Ectodermal cell (in vitro differentiated cells): ENCODE results near the gene PCNA.
"Not testable (repeated sequence)": the region's sequence is repeated elsewhere in the genome, so short reads cannot be mapped to it uniquely, and the experiment has no call there.

Experiments
- H3K27ac ChIP-seq: 2 replicates; pipeline ENCODE4 v1.7.0; 2013; ENCODE audit warnings: mild to moderate bottlenecking, low read depth, low read length; ENCODE audit not compliant: insufficient read depth, poor library complexity, severe bottlenecking
- H3K27me3 ChIP-seq: 2 replicates; pipeline ENCODE4 v1.7.0; 2013; ENCODE audit warnings: mild to moderate bottlenecking, low read length; ENCODE audit not compliant: insufficient read depth, control insufficient read depth, poor library complexity, severe bottlenecking
- H3K36me3 ChIP-seq: one replicate; pipeline ENCODE4 v1.7.0; 2013; ENCODE audit warnings: low read length; ENCODE audit not compliant: control insufficient read depth, insufficient read depth
- H3K4me1 ChIP-seq: one replicate; pipeline ENCODE4 v1.7.0; 2013; ENCODE audit warnings: low read length; ENCODE audit not compliant: control insufficient read depth, insufficient read depth
- H3K4me3 ChIP-seq: 2 replicates; pipeline ENCODE4 v1.7.0; 2013; ENCODE audit warnings: low read depth, low read length, control low read depth; ENCODE audit not compliant: insufficient read depth
- H3K9me3 ChIP-seq: 2 replicates; pipeline ENCODE4 v1.7.0; 2013; ENCODE audit warnings: mild to moderate bottlenecking, low read length, moderate library complexity; ENCODE audit not compliant: control insufficient read depth
- WGBS, 2 experiments: methylation state at CpG; one replicate each; pipeline ENCODE4 v1.1.7; 2013; ENCODE audit warnings: missing lambda C conversion rate in 2 of 2; 5-methylcytosine and 5-hydroxymethylcytosine counted together

Gene PCNA

GRCh38 chr20:5078399-5078958 lies 41.3 kb downstream of the PCNA start:
- Histone ChIP-seq H3K27ac (no peak overlapping the region), H3K4me1 (no peaks in the 10 kb centered on the region), H3K36me3 (no peaks in the 10 kb centered on the region), H3K4me3 (no peak overlapping the region), H3K9me3 (no peaks in the 10 kb centered on the region), H3K27me3 (no peaks in the 10 kb centered on the region)
- 83 to 85% methylated on average over 11 of the region's 11 CpGs for WGBS, 2 experiments

DNA sequence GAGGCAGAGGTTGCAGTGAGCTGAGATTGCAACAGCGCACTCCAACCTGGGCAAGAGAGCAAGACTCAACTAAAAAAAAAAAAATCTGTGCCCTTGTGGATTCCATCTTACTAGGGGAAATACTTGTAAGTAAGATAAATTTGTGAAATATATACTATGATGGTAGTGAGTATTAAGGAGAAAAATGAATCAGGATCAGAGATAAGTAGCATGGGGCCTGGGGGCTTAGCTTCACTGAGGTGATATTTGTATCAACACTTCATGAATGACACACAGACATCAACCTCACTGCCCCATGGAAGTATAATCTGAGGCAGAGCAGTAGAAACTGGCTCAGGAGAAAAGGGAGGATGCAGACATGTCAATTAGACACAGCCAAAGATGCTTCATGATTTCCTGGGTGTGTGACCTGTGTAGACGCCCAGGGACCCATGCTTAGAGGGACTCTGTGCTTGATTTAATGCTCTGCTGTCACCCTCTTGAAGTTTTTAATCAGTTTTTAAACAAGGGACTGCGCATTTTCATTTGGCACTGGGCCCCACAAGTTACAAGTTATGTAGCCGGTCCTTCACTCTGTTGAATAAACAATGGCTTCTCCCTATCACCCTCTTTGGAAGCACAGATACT lies 41.9 kb downstream of the PCNA start:
- WGBS, 2 experiments: 89 to 90% methylated on average over 4 of the region's 4 CpGs
- Histone ChIP-seq H3K27me3 (no peaks in the 10 kb centered on the region), H3K36me3 (no peaks in the 10 kb centered on the region), H3K9me3 (no peaks in the 10 kb centered on the region), H3K4me1 (no peaks in the 10 kb centered on the region), H3K27ac (no peak overlapping the region), H3K4me3 (no peak overlapping the region)

- H3K4me3 ChIP-seq, H3K27me3 ChIP-seq, H3K27ac ChIP-seq, H3K4me1 ChIP-seq, H3K9me3 ChIP-seq, H3K36me3 ChIP-seq: not testable (repeated sequence)
- WGBS, 2 experiments: 85 to 90% methylated on average over 2 of the region's 2 CpGs
Observed at GRCh38 chr20:5076913-5077312, 42.8 kb downstream of the PCNA start.

GRCh38 chr20:5074232-5074674 lies 45.5 kb downstream of the PCNA start:
- Histone ChIP-seq H3K9me3 (no peaks in the 10 kb centered on the region), H3K36me3 (no peaks in the 10 kb centered on the region), H3K27me3 (no peaks in the 10 kb centered on the region), H3K4me3 (no peak overlapping the region), H3K27ac (no peak overlapping the region), H3K4me1 (no peaks in the 10 kb centered on the region)
- WGBS, 2 experiments: 90 to 91% methylated on average over 3 of the region's 3 CpGs

DNA sequence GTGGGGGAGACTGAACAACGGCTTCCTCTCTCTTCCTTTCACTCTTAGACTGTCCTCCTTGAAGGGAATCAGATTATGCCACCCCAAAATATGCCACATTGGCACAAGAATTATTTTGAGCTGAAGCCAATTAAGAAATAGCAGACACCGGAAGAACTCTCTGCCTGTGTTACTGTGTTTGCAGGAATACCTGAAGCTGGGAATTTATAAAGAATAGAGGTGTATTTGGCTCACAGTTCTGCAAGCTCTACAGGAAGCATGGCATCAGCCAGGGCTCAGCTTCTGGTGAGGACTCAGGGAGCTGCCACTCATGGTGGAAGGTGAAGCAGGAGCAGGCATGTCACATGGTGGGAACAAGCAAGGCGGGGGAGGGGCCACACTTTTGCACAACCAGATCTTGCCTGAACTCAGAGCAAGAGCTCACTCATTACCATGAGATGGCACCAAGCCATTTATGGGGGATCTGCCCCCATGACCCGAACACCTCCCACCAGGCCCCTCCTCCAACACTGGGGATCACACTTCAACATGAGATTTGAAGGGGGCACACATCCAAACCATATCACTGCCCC lies 46.0 kb downstream of the PCNA start:
- no peak overlapping the region for H3K27ac ChIP-seq
- no peaks in the 10 kb centered on the region for H3K27me3 ChIP-seq
- no peaks in the 10 kb centered on the region for H3K4me1 ChIP-seq
- WGBS, 2 experiments: 83 to 87% methylated on average over 4 of the region's 4 CpGs
- no peaks in the 10 kb centered on the region for H3K9me3 ChIP-seq
- H3K4me3 ChIP-seq: no peak overlapping the region
- no peaks in the 10 kb centered on the region for H3K36me3 ChIP-seq

GRCh38 chr20:5072756-5073659 lies 46.8 kb downstream of the PCNA start:
- no peaks in the 10 kb centered on the region for H3K4me1 ChIP-seq
- no peaks in the 10 kb centered on the region for H3K27me3 ChIP-seq
- no peaks in the 10 kb centered on the region for H3K9me3 ChIP-seq
- no peak overlapping the region for H3K4me3 ChIP-seq
- 93 to 94% methylated on average over 7 to 8 of the region's 8 CpGs for WGBS, 2 experiments
- H3K27ac ChIP-seq: no peak overlapping the region
- H3K36me3 ChIP-seq: no peaks in the 10 kb centered on the region

- WGBS, 2 experiments: 92 to 97% methylated on average over 4 of the region's 4 CpGs
- H3K9me3 ChIP-seq, H3K36me3 ChIP-seq, H3K4me3 ChIP-seq, H3K27me3 ChIP-seq, H3K27ac ChIP-seq, H3K4me1 ChIP-seq: not testable (repeated sequence)
Observed at GRCh38 chr20:5071942-5072341, 47.8 kb downstream of the PCNA start.

DNA sequence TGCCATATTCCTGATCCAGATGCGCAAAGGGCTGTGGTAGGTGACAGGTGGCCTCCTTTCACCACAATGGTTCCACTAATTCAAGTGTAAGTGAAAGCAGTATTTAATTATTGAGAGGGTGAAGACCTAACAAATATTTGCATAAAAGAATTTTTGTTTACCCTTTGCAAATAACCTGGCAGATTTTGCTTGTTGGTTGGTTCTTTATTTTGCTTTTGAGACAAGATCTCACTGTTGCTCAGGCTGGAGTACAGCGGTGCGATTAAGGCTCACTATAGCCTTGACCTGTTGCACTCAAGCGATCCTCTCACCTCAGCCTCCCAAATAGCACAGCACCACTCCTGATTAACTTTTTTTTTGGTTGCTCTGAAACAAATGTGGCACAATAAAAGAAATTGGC lies 49.2 kb downstream of the PCNA start:
- no peak overlapping the region for H3K27ac ChIP-seq
- no peaks in the 10 kb centered on the region for H3K9me3 ChIP-seq
- no peaks in the 10 kb centered on the region for H3K27me3 ChIP-seq
- H3K4me1 ChIP-seq: no peaks in the 10 kb centered on the region
- no peak overlapping the region for H3K4me3 ChIP-seq
- no peaks in the 10 kb centered on the region for H3K36me3 ChIP-seq
- WGBS, 2 experiments: 93 to 99% methylated on average over 4 of the region's 4 CpGs

DNA sequence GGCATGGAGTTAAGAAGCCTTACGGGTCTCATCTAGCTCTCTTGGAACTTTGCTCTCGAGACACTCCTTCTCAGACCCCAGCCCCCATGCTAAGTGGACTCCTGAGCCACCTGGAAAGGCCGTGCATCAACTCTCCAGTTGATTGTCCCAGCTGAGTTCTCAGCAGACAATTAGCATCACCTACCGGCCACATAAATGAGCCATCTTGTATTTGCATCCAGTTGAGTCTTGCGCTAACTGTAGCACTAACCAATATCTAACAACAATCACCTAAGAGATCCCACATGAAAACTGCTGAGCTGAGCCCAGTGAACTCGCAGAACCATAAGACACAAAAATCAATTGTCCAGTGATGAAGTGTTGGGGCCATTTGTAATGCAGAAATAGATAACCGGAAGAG lies 49.7 kb downstream of the PCNA start:
- Histone ChIP-seq H3K9me3 (no peaks in the 10 kb centered on the region), H3K4me1 (no peaks in the 10 kb centered on the region), H3K36me3 (no peaks in the 10 kb centered on the region), H3K4me3 (no peak overlapping the region), H3K27ac (no peak overlapping the region), H3K27me3 (no peaks in the 10 kb centered on the region)
- 94 to 96% methylated on average over 7 of the region's 7 CpGs for WGBS, 2 experiments

DNA sequence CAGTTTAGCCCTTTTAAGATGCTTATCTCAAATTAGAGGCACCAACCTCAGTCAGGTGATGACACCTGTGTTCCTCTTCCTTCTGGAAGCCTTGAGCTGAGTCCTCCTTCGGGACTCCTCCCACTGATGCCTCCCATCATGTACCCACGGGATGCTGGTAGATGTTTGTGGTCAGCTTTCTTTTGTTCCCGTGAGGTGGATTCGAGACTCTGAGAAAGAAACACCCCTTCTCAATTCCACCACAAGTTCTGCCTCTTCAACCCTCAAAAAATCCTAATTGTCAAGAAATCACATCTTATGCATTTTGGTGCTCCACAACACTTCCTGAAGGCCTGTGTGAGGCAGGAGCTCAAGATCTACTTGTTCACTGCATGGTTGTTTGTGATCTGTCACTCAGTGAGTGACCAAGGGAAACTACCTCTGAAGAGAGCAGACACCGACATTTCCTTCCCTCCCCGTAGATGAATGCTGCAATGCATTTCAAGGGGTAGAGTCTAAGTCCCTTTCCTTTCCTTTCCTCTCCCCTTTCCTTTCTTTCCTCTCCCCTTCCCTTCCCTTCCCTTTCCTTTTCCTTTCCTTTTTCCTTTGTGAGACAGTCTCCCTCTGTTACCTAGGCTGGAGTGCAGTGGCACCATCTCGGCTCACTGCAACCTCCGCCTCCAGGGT lies 50.5 kb downstream of the PCNA start:
- H3K27me3 ChIP-seq: no peaks in the 10 kb centered on the region
- H3K4me3 ChIP-seq: no peak overlapping the region
- no peaks in the 10 kb centered on the region for H3K4me1 ChIP-seq
- no peaks in the 10 kb centered on the region for H3K9me3 ChIP-seq
- WGBS, 2 experiments: 94% methylated on average over 8 of the region's 8 CpGs
- no peaks in the 10 kb centered on the region for H3K36me3 ChIP-seq
- H3K27ac ChIP-seq: no peak overlapping the region
